Hematopoietic multipotent progenitor cell (in vitro differentiated cells): ENCODE measurements around the gene IDH3G. TPM values are rescaled to one million over a fixed set of nuclear protein-coding genes. Genes with fewer than 3 reads are reported as not detected.
"Not testable (repeated sequence)": the region's sequence is repeated elsewhere in the genome, so short reads cannot be mapped to it uniquely, and the experiment has no call there.

ENCODE experiments used
- DNase-seq, 3 donors: peaks; one replicate each; pipeline ENCODE4 v3.0.0-alpha.2; 2011 to 2015; ENCODE audit warnings: low read depth in 2 of 3, low spot score in 2 of 3
- total RNA-seq: library from RNA; depleted of rRNA; stranded (reverse); fragments of >200 nt; gene quantifications from one replicate; pipeline ENCODE4 v1.2.3, GENCODE V29; 2012

The IDH3G gene
- total RNA-seq: 117 TPM

DNA sequence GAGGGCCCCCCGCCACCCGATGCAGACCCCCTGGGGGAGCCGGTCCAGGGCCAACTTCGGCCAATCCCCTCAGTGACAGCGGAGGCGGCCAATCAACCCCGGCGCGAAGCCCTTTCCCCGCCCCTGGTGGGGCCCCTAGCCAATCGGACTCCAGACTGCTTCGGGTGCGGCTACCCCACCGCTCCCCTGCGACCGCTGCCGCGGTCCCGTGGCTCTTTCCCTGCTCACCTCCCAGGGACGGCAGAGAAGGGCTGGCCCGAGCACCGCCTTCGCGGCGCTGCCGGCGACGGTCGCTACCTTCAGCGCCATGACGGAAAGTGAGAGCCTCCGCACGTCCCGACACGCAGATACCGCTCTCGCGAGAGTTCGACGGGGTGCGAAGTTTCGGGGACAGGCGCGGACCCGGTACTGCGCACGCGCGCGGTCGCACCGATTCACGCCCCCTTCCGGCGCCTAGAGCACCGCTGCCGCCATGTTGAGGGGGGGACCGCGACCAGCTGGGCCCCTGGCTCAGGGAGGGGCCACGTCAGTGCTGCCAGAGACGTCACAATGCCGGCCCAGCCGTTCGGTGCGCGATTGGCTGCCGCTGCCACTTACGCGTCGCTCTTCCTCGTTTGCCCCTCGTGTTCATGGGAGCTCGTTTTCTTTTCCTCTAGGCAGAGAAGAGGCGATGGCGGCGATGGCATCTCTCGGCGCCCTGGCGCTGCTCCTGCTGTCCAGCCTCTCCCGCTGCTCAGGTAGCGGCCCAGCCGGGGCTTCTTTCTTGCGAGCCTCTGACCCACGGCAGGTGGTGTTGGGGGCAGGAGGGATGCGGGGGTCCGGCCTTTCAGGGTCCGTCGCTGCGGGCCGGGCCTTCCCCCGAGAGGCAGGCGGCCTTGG is at the start of gene IDH3G, which contains the start of gene SSR4:
Gene IDH3G (minus strand): TSS at position 358 of the 879 bp plus-strand sequence. CDS start 49 bp downstream, at position 309.
Gene SSR4 (plus strand): TSS at position 651 of the 879 bp plus-strand sequence. CDS start 20 bp downstream, at position 671.
- DNase-seq: peak; percentile 90 to 95 (median 92)

DNA sequence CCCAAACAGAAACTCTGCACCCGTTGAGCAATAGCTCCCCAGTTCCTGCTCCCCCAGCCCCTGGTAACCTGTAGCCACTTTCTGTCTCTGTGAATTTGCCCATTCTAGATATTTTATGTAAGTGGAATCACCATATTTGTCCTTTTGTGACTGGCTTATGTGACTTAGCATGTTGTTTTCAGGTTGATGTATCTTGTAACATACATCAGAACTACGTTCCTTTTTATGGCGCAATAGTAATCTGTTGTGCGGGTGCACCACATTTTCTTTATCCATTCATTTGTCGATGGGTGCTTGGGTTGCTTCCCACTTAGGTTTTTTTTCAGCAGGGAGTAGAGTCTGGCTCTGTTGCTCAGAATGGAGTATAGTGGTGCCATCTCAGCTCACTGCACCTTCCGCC is 42.7 kb upstream of the IDH3G start:
- DNase-seq: no peak

DNA sequence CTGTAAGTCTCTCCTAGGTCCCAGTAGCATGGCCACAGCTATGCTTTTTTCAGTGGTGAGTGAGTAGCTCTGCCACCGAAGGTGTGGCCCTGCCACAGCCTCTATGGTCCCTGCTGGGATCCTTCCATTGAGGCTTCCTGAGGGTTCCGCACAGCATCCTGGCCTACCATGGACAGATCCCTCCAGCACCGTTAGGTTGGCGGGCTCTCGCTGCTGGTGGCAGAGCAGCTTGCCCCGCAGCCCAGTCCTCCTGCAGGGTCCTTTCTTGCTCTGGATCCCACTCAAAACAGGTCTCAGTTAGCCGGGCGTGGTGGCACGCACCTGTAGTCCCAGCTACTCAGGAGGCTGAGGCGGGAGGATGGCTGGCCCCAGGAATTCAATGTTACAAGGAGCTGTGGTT is 38.6 kb upstream of the IDH3G start:
- DNase-seq: no peak

DNA sequence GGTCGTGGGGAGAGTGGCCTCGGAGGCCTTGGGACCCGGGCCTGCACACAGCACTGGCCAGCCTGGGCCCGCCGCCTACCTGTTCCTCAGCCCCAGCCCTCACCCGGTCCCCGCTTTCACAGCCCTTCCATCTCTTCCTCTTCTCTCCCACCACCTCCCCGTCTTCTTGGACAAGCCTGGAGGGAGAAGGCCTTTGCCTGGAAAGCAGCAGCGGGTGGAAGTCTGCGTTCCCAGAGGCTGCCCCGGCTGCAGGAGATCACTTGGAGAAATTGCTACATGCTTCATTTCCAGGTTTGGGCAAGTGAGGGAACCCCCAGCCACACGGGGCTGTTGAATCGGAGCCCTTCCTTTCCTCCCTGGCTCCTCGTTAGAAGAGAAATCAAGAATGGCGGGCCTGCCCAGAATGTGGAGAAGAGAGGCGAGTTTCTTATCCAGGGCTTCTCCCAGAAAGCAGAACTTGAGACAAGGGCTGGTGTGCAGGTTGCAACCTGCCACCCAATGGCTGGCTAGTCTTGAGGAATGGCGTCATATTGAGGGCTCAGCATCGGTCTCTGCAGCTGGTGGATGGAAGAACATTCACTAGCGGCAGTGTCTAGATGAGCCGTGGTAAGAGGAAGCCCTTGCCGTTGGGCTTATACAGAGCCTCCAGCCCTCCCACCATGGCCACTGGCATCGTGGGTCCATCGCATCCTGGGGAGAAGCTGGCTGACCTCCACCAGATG is 37.4 kb upstream of the IDH3G start:
- no peak for DNase-seq

DNA sequence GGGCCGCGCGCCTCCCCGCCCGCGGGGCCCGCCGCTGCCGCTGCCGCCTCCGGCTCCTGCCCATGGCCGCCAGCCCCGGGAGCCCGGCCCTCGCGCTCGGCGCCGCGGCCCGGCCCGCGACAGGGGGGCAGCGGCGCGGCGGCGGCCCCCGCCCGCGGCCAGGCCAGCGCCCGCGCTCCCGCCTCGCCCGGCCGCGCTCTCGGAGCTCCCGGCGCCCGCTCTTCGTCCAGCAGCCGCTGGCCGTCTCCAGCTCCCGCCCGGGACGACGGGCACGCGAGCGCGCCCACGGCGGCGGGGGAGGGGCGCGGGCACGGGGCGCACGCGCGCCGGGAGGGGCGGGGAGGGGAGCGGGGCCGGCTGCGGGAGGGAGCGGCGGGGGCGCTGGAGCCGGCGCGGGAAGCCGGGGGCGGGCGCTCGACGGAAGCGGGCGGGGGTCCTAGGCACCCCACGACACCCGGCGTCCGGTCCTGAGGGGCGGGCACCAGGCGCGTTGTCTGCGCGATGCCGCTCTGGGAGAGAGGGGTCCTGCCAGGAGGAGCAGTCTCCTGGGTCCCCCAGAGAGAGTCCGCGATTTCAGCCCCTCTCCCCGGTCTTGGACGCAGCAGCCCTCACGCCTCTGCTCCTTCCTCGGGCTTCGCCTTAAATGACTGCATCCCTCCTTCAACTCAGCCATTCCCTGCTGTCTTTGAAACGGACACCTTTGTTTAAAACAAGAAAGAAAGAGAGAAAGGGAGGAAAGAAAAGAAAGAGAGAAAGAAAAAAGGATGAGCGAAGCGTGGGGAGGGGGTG is 36.7 kb upstream of the IDH3G start:
- no peak for DNase-seq

DNA sequence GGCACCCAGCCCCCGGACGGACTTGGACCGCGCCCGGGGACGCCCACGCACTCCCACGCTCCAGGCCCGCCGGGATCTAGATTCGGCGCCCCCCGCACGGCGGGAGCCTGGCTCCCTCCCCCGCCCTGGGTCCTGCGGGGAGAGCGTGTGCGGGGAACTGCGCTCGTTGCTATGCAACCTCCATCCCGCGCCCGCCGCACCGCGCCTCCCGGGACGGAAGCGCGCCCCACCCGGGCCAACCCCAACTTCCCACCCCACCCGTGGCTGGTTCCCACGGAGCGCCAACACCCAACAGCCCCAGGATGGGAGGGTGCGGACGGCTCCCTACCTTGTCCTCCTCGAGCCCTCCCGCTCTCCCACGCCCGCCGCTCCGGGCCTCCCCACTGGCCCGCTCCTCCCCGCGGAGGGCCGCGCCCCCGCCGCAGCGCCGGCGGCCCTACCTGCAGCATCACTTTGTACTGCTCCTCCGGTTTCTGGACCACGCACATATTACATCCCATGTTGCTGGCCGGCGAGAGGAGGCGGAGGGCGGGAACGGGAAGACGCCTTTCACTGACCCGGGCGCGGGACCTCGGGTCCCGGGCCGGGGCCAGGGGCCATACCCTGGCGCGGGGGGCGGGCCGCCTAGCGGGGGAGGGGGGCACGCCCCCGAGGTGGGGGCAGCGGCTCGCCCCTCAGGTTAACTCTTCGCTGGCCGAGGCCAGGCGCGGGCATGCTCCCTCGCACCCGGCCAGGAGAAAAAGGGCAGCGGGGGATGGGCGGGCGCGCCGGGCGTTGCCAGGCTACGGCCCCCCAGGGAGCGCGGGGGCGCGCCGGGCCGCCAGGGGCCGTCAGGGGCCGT is 35.8 kb upstream of the IDH3G start, which contains the start of gene PDZD4:
Gene PDZD4 (minus strand): TSS at position 746 of the 841 bp plus-strand sequence. CDS start 246 bp downstream, at position 500.
- DNase-seq: no peak

DNA sequence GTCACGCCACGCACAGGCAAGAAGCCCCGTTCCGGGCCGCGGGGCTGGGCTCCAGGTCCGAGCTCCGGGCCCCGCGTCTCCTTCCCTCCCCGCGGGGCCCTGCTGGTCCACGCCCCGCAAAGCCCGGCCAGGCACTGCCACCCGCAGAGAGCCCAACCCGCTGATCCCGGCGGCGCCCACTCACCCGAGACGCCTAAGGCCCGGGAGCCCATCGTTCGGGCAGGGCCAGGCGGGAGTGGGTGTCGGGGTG is 35.3 kb upstream of the IDH3G start:
- DNase-seq: no peak

DNA sequence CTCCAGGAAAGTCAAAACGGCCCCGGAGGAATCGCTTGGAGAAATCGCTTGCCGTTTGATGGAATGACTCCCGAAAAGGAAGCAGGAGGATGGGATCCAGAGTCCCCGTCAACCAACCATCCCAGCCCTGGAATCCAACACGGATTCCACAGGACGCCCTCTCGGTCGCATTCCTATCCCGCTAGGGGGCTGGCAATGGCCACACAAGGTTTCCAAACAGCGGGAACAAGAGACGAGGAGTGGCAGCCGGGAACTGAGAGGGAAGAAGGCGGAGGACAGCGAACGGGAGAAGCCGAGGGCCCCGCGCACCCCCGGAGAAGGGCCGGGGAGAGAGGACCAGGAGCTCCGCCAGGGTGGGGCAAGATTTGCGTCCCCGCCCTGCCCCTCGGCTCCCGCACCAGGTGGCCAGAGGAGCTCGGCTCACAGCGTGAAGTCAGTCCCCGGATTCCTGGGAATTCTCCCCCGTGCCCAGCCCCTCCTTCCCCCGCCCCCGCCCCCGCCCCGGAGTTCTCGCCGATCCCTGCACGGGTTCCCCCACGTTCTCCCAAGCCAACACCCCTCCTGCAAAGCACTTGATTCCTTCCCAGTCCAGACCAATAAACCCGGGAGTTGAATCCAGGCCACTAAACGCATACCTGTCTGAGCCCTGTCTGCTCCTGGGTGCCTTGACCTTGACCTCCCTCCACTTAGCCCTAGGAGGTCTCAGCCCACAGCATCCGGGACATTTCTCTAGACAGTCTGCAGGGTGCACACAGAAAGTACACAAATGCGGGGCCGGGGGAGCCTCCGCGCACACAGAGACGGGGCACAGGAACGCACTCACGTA is 34.8 kb upstream of the IDH3G start:
- DNase-seq: no peak

DNA sequence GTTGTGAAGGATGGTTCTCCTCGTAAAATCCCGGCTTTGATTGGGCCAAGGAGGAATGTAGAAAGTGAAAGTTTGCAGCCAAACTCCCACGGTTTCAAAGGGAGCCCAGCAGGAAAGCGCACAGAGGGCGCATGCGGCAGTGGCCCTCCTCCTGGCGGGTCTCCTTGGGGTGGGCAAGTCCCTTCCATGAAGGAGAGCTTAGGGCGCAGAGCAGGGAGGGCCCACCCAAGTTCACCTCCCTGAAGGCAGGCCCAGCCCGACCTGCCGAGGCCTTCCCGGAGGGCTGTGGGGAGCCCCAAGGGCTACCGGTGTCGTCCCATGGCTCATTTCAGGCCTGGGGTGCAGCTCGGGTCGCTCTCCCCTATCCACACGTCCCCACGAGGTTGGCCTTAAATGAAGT is 34.1 kb upstream of the IDH3G start:
- DNase-seq: no peak

DNA sequence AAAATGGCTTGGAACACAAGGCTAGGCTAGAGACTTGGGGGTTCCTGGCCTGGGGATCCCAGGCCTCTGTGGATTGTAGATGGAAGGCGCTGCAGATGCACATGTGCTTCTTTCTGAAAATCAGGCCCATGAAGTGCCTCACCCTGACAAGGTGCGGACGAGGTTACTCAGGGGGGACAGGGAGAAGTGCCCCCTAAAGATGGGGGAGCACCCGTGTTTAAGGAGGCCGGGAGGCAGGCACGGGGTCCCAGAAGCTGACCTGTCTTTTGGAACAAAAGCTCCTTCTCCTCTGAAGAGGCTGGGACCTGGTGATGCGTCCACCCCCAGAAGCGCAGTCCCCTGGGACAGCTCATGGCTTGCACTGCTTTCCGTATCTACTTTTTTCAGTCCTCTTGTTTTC is 33.7 kb upstream of the IDH3G start:
- DNase-seq: no peak

DNA sequence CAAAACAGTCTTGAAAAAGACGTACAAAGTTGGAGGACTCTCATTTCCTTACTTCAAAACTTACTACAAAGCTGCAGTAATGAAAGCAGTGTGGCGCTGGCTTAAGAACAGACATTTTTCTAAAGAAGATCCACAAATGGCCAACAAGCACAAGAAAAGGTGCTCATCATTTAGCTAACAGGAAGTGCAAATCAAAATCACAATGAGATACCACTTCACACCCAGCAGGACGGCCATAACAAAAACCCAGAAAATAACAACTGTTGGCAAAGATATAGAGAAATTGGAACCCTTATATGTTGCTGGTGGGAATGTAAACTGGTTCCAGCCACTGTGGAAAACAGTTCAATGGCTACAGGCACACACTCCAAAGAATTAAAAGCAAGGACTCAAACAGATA is 32.8 kb upstream of the IDH3G start:
- no peak for DNase-seq

DNA sequence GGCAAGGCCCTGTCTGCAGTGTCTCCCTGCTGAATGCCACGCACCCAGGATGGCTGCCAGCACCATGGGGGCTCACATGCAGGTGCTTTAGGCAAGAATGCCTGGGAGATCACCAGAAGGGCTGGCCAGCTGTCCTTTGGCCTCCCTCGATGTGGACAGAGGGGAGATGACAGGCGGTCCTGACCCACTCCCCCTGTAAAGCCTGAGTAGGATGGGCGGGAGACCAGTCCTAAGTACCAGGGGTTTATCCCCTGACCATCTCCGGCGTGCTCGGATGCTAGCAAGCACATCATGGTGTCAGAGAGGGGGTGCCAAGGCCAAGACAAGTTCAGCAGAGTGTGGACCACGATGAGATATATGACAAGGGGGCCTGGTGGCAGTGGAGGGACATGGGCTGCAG is 30.9 kb upstream of the IDH3G start:
- no peak for DNase-seq

DNA sequence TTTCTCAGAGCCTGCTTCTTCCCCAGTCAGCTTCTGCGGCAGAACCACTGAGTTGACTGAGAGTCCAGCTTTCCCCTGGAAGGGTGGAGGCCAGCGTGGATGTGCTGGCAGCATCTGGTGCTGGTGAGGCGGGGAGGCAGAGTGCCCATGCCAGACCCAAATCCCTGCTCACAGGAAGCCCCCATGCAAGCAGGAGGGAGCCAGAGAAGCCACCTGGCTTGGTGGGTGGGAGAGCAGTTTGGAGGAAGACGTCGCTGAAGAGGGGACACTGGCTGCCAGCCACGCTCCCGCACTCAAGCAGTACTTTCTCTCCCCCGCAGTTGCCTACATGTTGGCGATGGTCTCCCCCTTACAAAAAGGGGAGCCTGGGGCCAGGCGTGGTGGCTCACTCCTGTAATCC is 30.2 kb upstream of the IDH3G start:
- DNase-seq: no peak

DNA sequence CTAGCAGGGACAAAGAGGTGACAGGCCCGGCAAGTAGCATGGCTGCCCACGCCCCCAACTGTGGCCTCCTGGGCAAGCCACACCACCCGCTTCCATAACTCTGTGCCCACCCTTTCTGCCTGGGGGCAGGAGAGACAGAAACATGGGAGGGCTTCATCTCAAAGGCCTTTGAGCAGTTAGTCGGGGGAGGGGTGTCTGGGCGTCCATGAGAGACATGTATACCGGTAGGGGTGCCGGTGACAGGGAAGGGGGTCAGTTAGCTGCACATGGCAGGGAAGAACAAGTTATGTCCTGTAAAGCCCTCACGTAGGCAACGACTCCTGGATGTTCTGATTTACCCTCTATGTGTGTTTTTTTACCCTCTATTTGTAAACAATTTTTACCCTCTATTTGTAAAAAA is 26.9 kb upstream of the IDH3G start:
- no peak for DNase-seq

DNA sequence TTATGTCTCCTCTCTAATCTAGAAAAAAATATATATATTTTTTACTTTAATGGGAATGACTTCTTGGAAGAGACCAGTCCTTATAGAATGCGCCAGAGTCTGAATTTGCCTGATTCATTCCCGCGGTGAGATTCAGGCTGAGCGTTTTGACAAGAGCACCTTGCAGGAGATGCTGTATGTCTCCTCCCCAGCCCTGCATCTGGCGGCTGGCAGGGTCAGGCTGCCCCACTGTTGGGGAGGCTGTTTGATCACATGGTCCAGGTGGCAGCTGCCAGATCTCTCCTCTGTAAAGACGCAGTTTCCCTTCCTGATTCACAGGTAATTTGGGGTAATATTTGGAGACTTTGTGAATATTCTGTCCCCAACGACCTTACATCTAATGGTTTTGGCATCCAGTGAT is 26.4 kb upstream of the IDH3G start:
- no peak for DNase-seq

DNA sequence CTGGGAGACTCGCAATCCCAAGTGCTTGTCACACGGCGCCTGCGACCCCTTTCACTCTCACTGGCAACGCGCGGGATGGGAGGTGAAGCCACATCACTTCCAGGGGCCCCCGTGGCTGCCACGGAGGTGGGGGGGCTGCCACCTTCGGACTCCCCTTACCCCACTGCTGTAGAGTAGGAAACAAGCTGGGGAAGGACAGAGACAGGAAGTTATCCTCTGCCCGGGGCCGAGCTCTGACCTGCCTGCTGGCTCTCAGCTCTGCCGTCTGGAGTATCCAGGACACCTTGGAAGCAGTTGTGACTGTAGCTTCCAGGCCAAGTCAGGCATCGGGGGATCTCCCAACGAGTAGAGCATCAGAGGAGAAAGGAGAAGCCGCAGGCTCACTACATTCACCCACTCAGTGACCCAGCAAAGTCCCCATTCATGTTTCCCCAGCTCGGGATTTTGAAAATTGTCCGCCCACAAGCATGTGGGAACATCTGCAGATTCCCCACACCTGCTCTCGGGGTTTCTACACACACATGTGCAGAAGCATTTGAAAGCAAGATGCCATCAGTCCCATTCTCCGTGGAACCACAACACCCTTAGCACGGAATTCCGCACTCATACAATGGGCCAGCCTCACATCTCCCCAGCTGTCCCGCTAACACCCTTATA is 25.3 kb upstream of the IDH3G start:
- DNase-seq: no peak

DNA sequence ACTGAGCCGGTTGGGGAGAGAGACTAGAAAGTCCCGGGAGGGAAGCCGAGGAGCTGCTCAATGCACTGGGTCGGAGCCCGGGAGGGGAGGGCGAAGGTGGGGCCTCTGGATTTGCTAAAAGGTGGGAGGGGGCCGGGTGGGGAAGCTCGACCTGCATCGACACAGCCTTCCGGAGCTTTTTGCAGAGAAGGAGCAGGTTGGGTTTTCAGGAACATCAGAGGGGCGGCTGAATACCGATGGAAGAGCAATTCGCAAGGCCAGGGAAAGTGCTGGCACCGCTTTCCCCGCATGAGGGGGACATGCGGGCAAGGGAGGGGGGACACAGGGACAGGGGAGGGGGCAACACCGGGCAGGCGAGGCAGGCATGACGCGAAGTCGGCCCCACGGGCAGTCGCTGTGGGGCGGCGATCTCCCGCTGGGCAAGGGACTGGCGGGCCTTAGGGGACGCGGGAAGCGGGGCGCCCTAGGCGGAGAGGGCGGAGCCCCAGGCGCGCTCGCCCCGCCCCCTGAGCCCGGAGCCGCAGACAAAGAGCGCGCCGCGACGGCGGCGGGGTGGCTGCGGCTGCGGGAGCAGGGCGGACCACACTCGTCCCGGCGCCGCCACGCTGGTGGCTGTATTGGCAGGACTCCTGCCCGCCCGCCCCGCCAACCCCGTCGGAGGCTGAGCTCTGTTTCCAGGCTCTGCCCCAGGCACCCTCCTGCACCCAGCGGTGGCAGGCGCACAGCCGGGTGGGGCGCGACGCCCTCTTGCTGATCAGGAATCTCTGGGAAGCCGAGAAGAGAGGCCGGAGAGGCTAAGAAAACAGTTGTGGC is 24.6 kb upstream of the IDH3G start:
- DNase-seq: peak in 2 of 3 donors; percentile 38

DNA sequence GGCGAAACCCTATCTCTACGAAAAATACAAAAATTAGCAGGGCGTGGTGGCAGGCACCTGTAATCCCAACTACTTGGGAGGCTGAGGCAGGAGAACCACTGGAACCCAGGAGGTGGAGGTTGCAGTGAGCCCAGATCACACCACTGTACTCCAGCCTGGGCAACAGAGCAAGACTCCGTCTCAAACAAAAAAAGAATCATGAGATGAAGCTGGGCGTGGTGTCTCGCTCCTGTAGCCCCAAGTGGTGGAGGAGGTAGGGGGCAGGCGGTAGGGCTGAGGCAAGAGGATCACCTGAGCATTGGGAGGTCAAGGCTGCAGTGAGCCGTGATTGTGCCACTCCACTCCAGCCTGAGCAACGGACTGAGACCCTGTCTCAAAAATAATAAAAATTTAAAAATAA is 23.9 kb upstream of the IDH3G start:
- DNase-seq: not testable (repeated sequence)
